ENCODE results near the gene MAML3.
A peak's percentile ranks its signal among the peaks of the same experiment; 100 is the strongest.

The MAML3 gene

DNA sequence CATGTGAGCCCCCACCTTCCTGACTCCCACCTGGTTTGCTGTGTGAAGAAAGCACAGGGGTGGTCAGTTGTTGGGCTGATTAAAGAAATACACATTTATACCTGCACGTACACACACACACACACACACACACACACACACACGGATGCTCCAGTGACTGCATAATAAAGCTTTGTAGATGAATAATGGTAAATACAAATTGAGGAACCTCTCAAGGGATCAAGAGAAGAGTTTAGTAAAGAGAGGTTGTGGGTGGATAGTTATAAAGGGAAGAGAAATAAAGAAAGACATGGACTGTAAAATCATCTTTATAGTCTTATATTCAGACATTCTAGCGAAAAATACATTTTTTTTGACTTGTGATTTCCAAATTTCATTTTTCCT lies 344.2 kb downstream of the MAML3 start:
- TF ChIP-seq, protein P1, sequence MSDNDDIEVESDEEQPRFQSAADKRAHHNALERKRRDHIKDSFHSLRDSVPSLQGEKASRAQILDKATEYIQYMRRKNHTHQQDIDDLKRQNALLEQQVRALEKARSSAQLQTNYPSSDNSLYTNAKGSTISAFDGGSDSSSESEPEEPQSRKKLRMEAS (IDR thresholded peaks at IDR 0.05; ENCODE audit: low read depth, low read length): no peak
- no peak for TF ChIP-seq MYC (IDR thresholded peaks at IDR 0.05; ENCODE audit: low read depth, low read length)
- TF ChIP-seq, protein P2, sequence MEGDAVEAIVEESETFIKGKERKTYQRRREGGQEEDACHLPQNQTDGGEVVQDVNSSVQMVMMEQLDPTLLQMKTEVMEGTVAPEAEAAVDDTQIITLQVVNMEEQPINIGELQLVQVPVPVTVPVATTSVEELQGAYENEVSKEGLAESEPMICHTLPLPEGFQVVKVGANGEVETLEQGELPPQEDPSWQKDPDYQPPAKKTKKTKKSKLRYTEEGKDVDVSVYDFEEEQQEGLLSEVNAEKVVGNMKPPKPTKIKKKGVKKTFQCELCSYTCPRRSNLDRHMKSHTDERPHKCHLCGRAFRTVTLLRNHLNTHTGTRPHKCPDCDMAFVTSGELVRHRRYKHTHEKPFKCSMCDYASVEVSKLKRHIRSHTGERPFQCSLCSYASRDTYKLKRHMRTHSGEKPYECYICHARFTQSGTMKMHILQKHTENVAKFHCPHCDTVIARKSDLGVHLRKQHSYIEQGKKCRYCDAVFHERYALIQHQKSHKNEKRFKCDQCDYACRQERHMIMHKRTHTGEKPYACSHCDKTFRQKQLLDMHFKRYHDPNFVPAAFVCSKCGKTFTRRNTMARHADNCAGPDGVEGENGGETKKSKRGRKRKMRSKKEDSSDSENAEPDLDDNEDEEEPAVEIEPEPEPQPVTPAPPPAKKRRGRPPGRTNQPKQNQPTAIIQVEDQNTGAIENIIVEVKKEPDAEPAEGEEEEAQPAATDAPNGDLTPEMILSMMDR (IDR thresholded peaks at IDR 0.05; ENCODE audit: low read depth, low read length): no peak
- no peak for TF ChIP-seq POLR2A (IDR thresholded peaks at IDR 0.05; ENCODE audit: extremely low read depth, insufficient read length)
- H3K4me3 ChIP-seq (ENCODE audit: low read depth, low read length): no peak overlapping the region

DNA sequence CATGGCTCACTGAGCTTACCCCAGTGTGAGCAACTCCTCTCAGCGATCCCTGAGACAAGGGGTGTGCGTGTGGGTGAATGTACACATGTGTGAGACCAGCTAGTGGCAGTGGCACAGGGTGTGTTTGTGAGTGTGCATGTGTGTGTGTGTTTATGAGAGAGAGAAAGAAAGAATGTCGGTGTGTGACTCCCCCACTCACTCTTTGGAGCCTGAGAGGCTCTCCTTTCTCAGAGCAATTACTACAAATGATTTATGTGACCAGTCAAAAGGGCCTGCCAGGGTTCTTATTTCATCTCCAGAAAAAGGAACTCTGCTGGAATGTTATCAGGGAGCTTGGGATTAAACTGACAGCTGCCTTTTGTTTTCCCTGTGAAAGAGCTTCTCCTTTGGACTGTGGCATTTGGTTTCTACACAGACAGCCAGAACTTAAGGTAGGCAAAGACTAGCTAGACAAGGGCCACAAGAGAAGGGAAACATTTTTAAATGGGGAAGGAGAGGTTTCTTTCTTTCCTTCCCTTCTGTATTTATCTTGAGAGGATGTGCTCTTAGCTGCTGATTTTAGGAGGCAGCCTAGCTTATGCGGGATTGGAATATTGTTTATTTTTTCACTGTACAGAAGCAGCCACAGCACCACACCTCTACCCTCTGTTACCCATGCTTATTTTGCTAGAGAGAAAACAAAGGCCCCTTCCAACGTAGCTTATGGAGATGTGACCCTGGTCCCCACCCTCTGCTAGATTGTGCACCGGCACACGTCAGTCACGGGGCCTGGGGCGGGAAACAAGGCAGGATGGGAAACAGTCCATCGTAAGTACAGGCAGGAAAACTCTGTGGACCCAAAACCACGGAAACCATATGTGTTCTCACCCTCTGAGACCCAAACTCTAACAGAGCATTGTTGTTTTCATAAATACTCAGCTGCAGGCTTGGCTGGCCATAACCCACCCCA lies 344.9 kb downstream of the MAML3 start:
- H3K4me3 ChIP-seq (ENCODE audit: low read depth, low read length): no peak overlapping the region
- no peak for TF ChIP-seq MYC (IDR thresholded peaks at IDR 0.05; ENCODE audit: low read depth, low read length)
- TF ChIP-seq POLR2A (IDR thresholded peaks at IDR 0.05; ENCODE audit: extremely low read depth, insufficient read length): no peak
- DNase-seq (ENCODE audit: low read depth): no peak

More for the DNA sequence above, 344.2 kb downstream of the MAML3 start:
- DNase-seq (ENCODE audit: low read depth): no peak

DNA sequence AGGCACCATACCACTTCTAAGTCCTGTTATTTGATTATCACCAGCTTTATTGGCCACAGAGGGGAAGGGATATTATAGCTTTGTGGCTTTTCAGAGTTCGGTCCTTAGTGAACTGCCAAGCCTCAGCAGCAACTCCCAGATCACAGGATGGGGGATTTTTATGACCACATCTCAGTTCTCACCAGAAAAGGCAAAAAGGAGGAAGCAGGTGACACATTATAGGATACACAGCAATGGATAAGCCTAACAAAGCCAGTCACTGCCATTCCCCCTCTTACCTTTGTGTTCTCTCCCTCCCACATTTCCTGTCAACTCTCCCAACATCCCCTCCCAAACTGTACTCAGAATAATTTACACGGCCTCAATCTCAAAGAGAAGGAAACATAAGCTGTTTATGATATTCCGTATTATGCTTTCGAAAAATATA lies 345.6 kb downstream of the MAML3 start:
- TF ChIP-seq, protein P2 (IDR thresholded peaks at IDR 0.05; ENCODE audit: low read depth, low read length): no peak
- no peak for TF ChIP-seq POLR2A (IDR thresholded peaks at IDR 0.05; ENCODE audit: extremely low read depth, insufficient read length)
- TF ChIP-seq, protein P1 (IDR thresholded peaks at IDR 0.05; ENCODE audit: low read depth, low read length): no peak
- no peak for TF ChIP-seq MYC (IDR thresholded peaks at IDR 0.05; ENCODE audit: low read depth, low read length)
- peak; percentile 46 for DNase-seq (ENCODE audit: low read depth)
- H3K4me3 ChIP-seq (ENCODE audit: low read depth, low read length): no peak overlapping the region

DNA sequence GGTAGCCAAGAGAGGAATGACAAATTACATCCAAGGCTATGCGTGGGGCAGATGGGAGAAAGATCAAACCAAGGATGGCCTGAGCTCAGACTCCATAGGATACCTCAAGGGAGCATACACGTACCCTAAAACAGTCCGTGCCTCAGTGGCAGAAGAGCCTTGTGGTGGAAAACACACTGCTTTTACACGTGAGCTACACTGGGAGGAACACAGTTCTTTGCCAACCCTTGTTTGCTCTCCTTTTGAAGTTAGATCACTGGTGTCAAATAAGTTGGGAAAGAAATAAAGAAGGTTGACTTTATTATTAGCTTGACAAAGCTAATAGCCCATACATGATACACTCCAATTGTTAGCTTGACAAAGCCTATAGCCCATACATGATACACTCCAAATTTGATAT lies 346.5 kb downstream of the MAML3 start:
- H3K4me3 ChIP-seq (ENCODE audit: low read depth, low read length): no peak overlapping the region
- TF ChIP-seq, protein P1 (IDR thresholded peaks at IDR 0.05; ENCODE audit: low read depth, low read length): no peak
- TF ChIP-seq, protein P2 (IDR thresholded peaks at IDR 0.05; ENCODE audit: low read depth, low read length): no peak
- no peak for TF ChIP-seq POLR2A (IDR thresholded peaks at IDR 0.05; ENCODE audit: extremely low read depth, insufficient read length)
- no peak for TF ChIP-seq MYC (IDR thresholded peaks at IDR 0.05; ENCODE audit: low read depth, low read length)
- no peak for DNase-seq (ENCODE audit: low read depth)

DNA sequence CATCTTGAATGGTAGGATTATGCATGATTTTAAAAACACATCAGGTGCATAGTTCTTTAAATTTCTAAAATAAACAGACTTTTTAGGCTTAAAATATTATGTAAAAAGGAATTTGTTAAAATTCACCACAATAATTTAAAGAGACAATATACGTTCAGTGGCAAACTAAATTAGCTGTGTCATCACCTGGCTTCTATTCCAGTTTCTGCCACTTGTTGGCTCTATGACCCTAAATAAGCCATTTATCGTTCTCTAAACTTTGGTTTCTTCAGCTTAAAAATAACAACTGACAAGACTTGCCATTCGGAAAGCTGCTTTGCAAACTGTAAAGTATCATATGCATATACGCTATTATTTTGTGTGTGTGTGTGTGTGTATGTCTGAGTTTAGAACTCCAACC lies 347.1 kb downstream of the MAML3 start:
- TF ChIP-seq POLR2A (IDR thresholded peaks at IDR 0.05; ENCODE audit: extremely low read depth, insufficient read length) (no peak), MYC (IDR thresholded peaks at IDR 0.05; ENCODE audit: low read depth, low read length) (no peak)
- TF ChIP-seq, protein P2 (IDR thresholded peaks at IDR 0.05; ENCODE audit: low read depth, low read length): no peak
- TF ChIP-seq, protein P1 (IDR thresholded peaks at IDR 0.05; ENCODE audit: low read depth, low read length): no peak
- H3K4me3 ChIP-seq (ENCODE audit: low read depth, low read length): no peak overlapping the region
- DNase-seq (ENCODE audit: low read depth): peak; percentile 9

DNA sequence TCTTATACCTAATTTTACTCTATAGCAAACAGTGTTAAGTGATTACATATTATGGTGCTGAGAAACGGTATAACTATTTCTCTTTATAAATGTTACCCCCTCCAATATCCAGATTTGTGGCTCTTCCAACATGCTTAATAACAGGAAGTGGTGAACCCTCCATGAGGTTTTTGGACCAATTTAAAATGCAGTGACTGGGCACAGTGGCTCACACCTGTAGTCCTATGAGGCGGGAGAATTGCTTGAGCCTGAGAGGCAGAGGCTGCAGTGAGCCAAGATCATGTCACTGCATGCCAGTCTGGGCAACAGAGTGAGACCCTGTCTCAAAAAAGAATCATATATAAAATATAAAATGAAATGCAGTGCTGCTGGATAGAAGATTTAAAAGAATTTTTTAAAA lies 351.1 kb downstream of the MAML3 start:
- no peak overlapping the region for H3K4me3 ChIP-seq (ENCODE audit: low read depth, low read length)
- TF ChIP-seq, protein P1 (IDR thresholded peaks at IDR 0.05; ENCODE audit: low read depth, low read length): no peak
- no peak for TF ChIP-seq MYC (IDR thresholded peaks at IDR 0.05; ENCODE audit: low read depth, low read length)
- TF ChIP-seq, protein P2 (IDR thresholded peaks at IDR 0.05; ENCODE audit: low read depth, low read length): no peak
- TF ChIP-seq POLR2A (IDR thresholded peaks at IDR 0.05; ENCODE audit: extremely low read depth, insufficient read length): no peak
- DNase-seq (ENCODE audit: low read depth): no peak

Data from NB4 (cell line).